SK-N-DZ (cell line): Measurements from ENCODE around the gene GRN.
"Not testable (repeated sequence)": the region's sequence is repeated elsewhere in the genome, so short reads cannot be mapped to it uniquely, and the experiment has no call there.

ENCODE experiments used
- DNase-seq: peaks from one replicate; pipeline ENCODE4 v3.0.0-alpha.2; 2015; ENCODE audit warnings: low spot score

GRN gene

GRCh38 chr17:44321246-44322120 is 23.6 kb upstream of the GRN start:
- no peak for DNase-seq

- DNase-seq = no peak
Measured at GRCh38 chr17:44322236-44322895, 22.7 kb upstream of the GRN start.

- no peak for DNase-seq
Measured at GRCh38 chr17:44323359-44324091, 21.6 kb upstream of the GRN start.

GRCh38 chr17:44324092-44324570 is 21.0 kb upstream of the GRN start:
- DNase-seq = no peak

- DNase-seq = peak; percentile 91
Measured at GRCh38 chr17:44324571-44325275, 20.4 kb upstream of the GRN start, which contains the start of gene SLC25A39. Gene SLC25A39 (minus strand): TSS chr17:44324823. CDS start chr17:44323562, 1,261 bp downstream.

GRCh38 chr17:44326861-44327444 is 18.1 kb upstream of the GRN start:
- DNase-seq = peak; percentile 98

- no peak for DNase-seq
Measured at GRCh38 chr17:44327715-44328449, 17.2 kb upstream of the GRN start.

- not testable (repeated sequence) for DNase-seq
Measured at GRCh38 chr17:44329516-44329915, 15.6 kb upstream of the GRN start.

- DNase-seq = not testable (repeated sequence)
Measured at GRCh38 chr17:44330263-44330662, 14.8 kb upstream of the GRN start.

- DNase-seq = peak; percentile 91
Measured at GRCh38 chr17:44331249-44331760, 13.8 kb upstream of the GRN start.

- no peak for DNase-seq
Measured at GRCh38 chr17:44333371-44333770, 11.7 kb upstream of the GRN start.

- no peak for DNase-seq
Measured at GRCh38 chr17:44334315-44334714, 10.8 kb upstream of the GRN start.

- peak; percentile 41 for DNase-seq
Measured at GRCh38 chr17:44334727-44335126, 10.4 kb upstream of the GRN start.

- DNase-seq = no peak
Measured at GRCh38 chr17:44335564-44335963, 9.5 kb upstream of the GRN start.

GRCh38 chr17:44335968-44336367 is 9.1 kb upstream of the GRN start:
- DNase-seq = no peak

GRCh38 chr17:44338702-44339101 is 6.4 kb upstream of the GRN start:
- no peak for DNase-seq

- DNase-seq = not testable (repeated sequence)
Measured at GRCh38 chr17:44340553-44340952, 4.5 kb upstream of the GRN start.

GRCh38 chr17:44343510-44344209 is 1.4 kb upstream of the GRN start:
- no peak for DNase-seq

- peak; percentile 85 for DNase-seq
Measured at GRCh38 chr17:44345454-44346026, 438 bp downstream of the GRN start.
